Small intestine (tissue), 7 donors: ENCODE results near the gene CC2D1B. TPM values are rescaled to one million over a fixed set of nuclear protein-coding genes. Genes with fewer than 3 reads are reported as not detected.
"Not testable (repeated sequence)": the region's sequence is repeated elsewhere in the genome, so short reads cannot be mapped to it uniquely, and the experiment has no call there.

Source experiments
- DNase-seq, 2 donors: peaks; one replicate each; pipeline versions ENCODE4 v3.0.0 to v3.0.0-alpha.2; 2013
- FAIRE-seq: peaks from 2 replicates; lab custom pipeline; 2012; peaks lifted over from hg19 to GRCh38; lab: Jason Lieb, UNC
- H3K27ac ChIP-seq, 3 donors: one replicate each; pipeline ENCODE4 v1.5.1; 2013; ENCODE audit warnings: low read length in 2 of 3, mild to moderate bottlenecking in 2 of 3, control low read depth in 1 of 3, inconsistent platforms in 1 of 3, low read depth in 1 of 3, moderate library complexity in 1 of 3
- H3K27me3 ChIP-seq, 3 donors: one replicate each; pipeline ENCODE4 v1.6.1; 2013; ENCODE audit warnings: low read length in 3 of 3, inconsistent platforms in 1 of 3; ENCODE audit not compliant: control insufficient read depth in 3 of 3, insufficient read depth in 3 of 3
- H3K36me3 ChIP-seq, 3 donors: one replicate each; pipeline ENCODE4 v1.6.1; 2013; ENCODE audit warnings: low read length in 3 of 3, inconsistent platforms in 1 of 3, low read depth in 1 of 3, mild to moderate bottlenecking in 1 of 3, moderate library complexity in 1 of 3; ENCODE audit not compliant: control insufficient read depth in 3 of 3, insufficient read depth in 2 of 3
- H3K4me1 ChIP-seq, 3 donors: one replicate each; pipeline ENCODE4 v1.6.1; 2013; ENCODE audit warnings: low read length in 2 of 3, inconsistent platforms in 1 of 3, low read depth in 1 of 3, mild to moderate bottlenecking in 1 of 3, moderate library complexity in 1 of 3; ENCODE audit not compliant: control insufficient read depth in 3 of 3, insufficient read depth in 2 of 3
- H3K4me3 ChIP-seq, 3 donors: one replicate each; pipeline ENCODE4 v1.5.1; 2013; ENCODE audit warnings: low read length in 3 of 3, control low read depth in 1 of 3, inconsistent platforms in 1 of 3, low read depth in 1 of 3, mild to moderate bottlenecking in 1 of 3, moderate library complexity in 1 of 3
- H3K9me3 ChIP-seq, 2 donors: one replicate each; pipeline ENCODE4 v1.6.1; 2013; ENCODE audit warnings: low read depth in 1 of 2, low read length in 1 of 2; ENCODE audit not compliant: control insufficient read depth in 2 of 2, insufficient read depth in 1 of 2
- WGBS, 3 donors: extraction: QIAGEN DNeasy Blood & Tissue Kit; methylation state at CpG; one replicate each; pipeline ENCODE4 v1.1.7; 2013; 5-methylcytosine and 5-hydroxymethylcytosine counted together
- polyA plus RNA-seq, 4 donors: library from polyadenylated mRNA; stranded (reverse) in 3 of 4; unstranded in 1 of 4; fragments of 200-250 nt in 3 of 4; fragments of 120-200 nt in 1 of 4; gene quantifications; one replicate each; pipeline versions ENCODE4 v1.2.1 to v1.2.3, GENCODE V29; 2013
- donor health status: healthy with polysubstance abuse.
- donor health status: control.
- donor health status: control.
- donor health status: Bipolar disorder and iron deficiency.
- donor health status: healthy.

CC2D1B gene
- polyA plus RNA-seq, 4 donors, result 17.3 to 21.9 (median 18.3) TPM

DNA sequence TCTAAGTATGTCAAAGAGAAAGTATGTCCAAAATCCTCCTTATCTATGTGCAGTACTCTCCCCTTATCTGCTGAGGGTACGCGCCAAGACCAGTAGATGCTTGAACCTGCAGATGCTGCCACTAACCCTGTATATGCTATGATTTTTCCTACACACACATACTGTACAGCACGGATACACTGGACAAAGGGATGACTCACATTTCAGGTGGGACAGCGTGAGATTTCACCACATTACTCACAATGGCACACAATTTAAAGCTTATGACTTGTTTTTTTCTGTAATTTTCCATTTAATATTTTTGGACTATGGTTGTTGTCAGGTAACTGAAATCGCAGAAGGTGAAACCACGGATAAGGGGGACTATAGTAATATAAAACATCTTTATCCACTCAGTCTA, 34.1 kb upstream of the CC2D1B start:
- 89 to 96% (median 94%) methylated on average over 6 of the region's 6 CpGs for WGBS, 3 donors

DNA sequence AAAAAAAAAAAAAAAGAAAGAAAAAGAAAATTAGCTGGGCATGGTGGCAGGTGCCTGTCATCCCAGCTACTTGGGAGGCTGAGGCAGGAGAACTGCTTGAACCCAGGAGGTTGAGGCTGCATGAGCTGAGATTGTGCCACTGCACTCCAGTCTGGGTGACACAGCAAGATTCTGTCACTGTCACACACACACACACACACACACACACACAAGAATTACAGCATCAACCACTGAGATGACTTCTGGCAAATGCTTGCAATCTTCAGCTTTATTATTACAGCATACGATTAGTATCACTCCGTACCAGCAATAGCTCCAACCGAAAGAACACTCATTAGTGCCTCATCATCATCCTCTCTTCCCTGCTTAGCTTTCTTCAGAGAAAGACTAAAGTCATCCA, 33.6 kb upstream of the CC2D1B start:
- H3K4me3 ChIP-seq, result no peak overlapping the region
- DNase-seq (no peak), FAIRE-seq (no peak)
- 94 to 98% (median 96%) methylated on average over 3 of the region's 3 CpGs for WGBS, 3 donors
- peaks cover 0 to 5% (median 2%) of the 10 kb centered on the region in 3 donors for H3K36me3 ChIP-seq
- H3K9me3 ChIP-seq, result no peaks in the 10 kb centered on the region
- no peaks in the 10 kb centered on the region for H3K27me3 ChIP-seq
- no peak overlapping the region for H3K27ac ChIP-seq
- peaks cover 0 to 8% (median 4%) of the 10 kb centered on the region in 3 donors for H3K4me1 ChIP-seq

More for the DNA sequence above, 34.1 kb upstream of the CC2D1B start:
- H3K36me3 ChIP-seq, result peaks cover 0 to 3% (median 2%) of the 10 kb centered on the region in 3 donors
- no peaks in the 10 kb centered on the region for H3K27me3 ChIP-seq
- no peaks in the 10 kb centered on the region for H3K9me3 ChIP-seq
- no peak for FAIRE-seq
- peaks cover 0 to 8% (median 4%) of the 10 kb centered on the region in 3 donors for H3K4me1 ChIP-seq
- no peak overlapping the region for H3K4me3 ChIP-seq
- H3K27ac ChIP-seq, result no peak overlapping the region
- no peak for DNase-seq

DNA sequence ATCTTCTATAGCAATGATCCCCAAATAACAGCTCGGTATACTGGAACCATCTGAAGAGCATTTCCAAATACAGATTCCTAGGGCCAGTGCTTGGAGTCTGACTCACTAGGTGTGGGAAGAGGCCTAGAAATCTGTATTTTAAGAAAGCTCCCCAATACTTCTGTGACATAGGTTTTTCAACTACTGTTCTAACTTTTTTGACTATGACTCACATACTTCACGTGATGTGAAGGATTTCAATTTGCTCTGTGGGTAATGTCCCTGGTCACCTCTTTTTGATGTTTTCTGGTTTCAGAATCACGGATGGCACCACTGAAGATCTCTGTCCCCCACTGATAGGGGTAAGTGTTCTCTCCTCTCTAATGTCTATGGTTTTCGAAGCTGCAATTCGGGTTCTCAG, 27.2 kb upstream of the CC2D1B start:
- DNase-seq (no peak), FAIRE-seq (no peak)
- 91 to 95% (median 94%) methylated on average over 5 of the region's 5 CpGs for WGBS, 3 donors
- Histone ChIP-seq H3K9me3 (no peaks in the 10 kb centered on the region), H3K36me3 (peaks cover 0 to 10% (median 2%) of the 10 kb centered on the region in 3 donors), H3K27ac (no peak overlapping the region), H3K4me3 (no peak overlapping the region), H3K27me3 (no peaks in the 10 kb centered on the region), H3K4me1 (no peaks in the 10 kb centered on the region)

DNA sequence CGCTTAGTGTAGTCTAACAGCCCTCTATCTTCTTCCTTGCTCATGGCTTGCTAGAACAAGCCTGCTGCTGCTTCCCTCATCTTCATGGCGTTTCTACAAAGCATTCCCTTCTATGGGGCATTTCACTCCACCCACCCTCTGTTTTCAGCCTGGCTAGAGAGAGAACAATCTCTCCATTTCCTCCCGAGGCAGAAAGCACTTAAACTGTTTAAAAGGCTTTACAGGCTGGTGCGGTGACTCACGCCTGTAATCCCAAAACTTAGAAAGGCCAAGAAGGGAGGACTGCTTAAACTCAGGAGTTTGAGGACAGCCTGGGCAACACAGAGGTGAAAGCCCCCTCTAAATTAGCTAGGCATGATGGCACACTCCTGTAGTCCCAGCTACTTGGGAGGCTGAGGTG, 20.5 kb upstream of the CC2D1B start:
- 89 to 93% (median 91%) methylated on average over 5 of the region's 5 CpGs for WGBS, 3 donors
- Histone ChIP-seq H3K36me3 (peaks cover 0 to 29% (median 4%) of the 10 kb centered on the region in 3 donors), H3K9me3 (no peaks in the 10 kb centered on the region), H3K27me3 (no peaks in the 10 kb centered on the region), H3K4me1 (no peaks in the 10 kb centered on the region), H3K4me3 (no peak overlapping the region), H3K27ac (no peak overlapping the region)
- FAIRE-seq (no peak), DNase-seq (no peak)

DNA sequence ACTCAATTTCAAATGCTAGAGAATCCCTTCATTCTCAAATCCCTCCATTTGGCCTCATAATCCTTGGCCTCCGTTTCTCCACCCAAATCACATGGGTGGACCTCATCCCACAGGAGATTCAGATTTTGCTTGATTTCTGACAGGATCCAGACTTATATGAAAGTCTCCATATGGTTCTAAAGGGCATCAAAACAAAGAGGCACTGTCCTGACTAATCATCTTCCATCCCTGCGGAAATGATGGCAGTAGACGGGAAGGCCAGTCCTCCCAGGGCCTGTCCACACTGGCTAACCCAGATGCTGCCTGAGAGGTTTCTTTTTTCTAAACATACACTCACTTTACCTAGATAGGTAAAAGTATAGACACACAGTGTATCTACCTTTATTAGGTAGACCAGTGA, 19.4 kb upstream of the CC2D1B start:
- no peak for FAIRE-seq
- H3K4me1 ChIP-seq, result no peaks in the 10 kb centered on the region
- WGBS, 3 donors, result 94 to 96% (median 96%) methylated on average over 3 of the region's 3 CpGs

DNA sequence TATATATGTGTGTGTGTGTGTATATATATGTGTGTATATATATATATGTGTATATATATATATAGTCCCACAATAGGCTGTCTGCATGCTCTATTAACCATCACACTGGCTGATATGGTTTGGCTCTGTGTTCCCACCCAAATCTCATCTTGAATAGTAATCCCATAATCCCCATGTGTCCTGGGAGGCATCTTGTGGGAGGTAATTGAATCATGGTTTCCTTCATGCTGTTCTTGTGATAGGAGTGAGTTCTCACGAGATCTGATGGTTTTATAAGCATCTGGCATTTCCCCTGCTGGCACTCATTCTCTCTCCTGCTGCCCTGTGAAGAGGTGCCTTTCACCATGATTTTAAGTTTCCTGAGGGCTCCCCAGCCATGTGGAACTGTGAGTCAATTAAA, 3.8 kb upstream of the CC2D1B start:
- not testable (repeated sequence) for H3K27ac ChIP-seq, H3K4me3 ChIP-seq, FAIRE-seq, DNase-seq, H3K9me3 ChIP-seq, H3K27me3 ChIP-seq, H3K4me1 ChIP-seq
- H3K36me3 ChIP-seq, result peaks cover 0 to 12% (median 0%) of the 10 kb centered on the region in 3 donors
- WGBS, 3 donors, result 80 to 89% (median 86%) methylated on average over 1 of the region's 1 CpG

More for the DNA sequence above, 19.4 kb upstream of the CC2D1B start:
- Histone ChIP-seq H3K27ac (no peak overlapping the region), H3K36me3 (peaks cover 0 to 30% (median 6%) of the 10 kb centered on the region in 3 donors), H3K27me3 (no peaks in the 10 kb centered on the region), H3K4me3 (no peak overlapping the region), H3K9me3 (no peaks in the 10 kb centered on the region)
- no peak for DNase-seq

DNA sequence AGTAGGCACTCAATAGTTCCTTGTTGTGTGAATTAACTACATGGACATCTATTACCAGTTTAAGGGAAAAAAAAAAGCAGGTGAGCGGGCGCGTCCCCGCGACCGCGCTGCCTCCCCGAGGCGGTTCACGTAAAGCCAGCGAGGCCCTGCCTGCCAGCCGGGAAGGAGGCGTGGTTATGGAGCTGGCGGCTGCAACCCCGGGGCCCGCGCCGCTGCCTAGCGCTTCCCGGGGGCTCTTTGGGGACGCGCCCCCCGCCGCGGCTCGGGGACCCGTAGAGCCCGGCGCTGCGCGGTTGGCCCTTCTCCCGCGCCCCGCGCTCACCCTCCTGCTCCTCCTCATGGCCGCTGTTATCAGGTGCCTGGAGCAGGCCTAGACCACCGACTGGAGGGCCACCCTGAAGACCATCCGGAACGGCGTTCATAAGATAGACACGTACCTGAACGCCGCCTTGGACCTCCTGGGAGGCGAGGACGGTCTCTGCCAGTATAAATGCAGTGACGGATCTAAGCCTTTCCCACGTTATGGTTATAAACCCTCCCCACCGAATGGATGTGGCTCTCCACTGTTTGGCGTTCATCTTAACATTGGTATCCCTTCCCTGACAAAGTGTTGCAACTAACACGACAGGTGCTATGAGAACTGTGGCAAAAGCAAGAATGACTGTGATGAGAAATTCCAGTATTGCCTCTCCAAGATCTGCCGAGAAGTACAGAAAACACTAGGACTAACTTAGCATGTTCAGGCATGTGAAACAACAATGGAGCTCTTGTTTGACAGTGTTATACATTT, 2.6 kb upstream of the CC2D1B start:
- H3K27ac ChIP-seq, result peak overlapping the region in 1 of 3 donors; percentile 71
- no peaks in the 10 kb centered on the region for H3K9me3 ChIP-seq
- FAIRE-seq (no peak), DNase-seq (peak; percentile 68 to 86)
- H3K36me3 ChIP-seq, result peaks cover 0 to 15% (median 0%) of the 10 kb centered on the region in 3 donors
- peak overlapping the region; percentile 3 to 65 (median 34) for H3K4me3 ChIP-seq
- 3 to 7% (median 7%) methylated on average over 40 to 51 of the region's 51 CpGs for WGBS, 3 donors
- H3K27me3 ChIP-seq, result no peaks in the 10 kb centered on the region
- peaks cover 0 to 10% (median 4%) of the 10 kb centered on the region in 3 donors for H3K4me1 ChIP-seq

DNA sequence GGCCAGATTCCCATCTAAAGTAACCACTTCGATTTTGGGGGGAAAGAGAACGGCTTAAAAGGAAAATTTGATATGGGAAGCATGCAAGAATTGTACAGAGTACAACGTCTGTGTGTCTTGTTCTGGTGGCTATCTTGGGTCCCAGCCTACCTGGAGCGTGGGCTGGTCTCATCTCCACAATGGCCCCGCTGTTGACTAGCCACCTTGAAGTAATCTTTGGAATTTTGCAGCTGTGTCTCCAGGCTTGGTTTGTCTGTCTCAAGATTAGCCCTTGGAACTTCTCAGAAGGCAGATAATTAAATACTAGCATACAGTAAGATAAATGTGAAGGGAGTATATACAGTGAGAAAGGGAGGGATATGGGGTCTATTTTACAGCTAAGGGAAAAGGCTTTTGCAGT, 1.3 kb upstream of the CC2D1B start:
- DNase-seq (no peak), FAIRE-seq (no peak)

More for the DNA sequence above, 1.3 kb upstream of the CC2D1B start:
- Histone ChIP-seq H3K27me3 (no peaks in the 10 kb centered on the region), H3K4me1 (peaks cover 0 to 10% (median 4%) of the 10 kb centered on the region in 3 donors), H3K36me3 (peaks cover 0 to 13% (median 3%) of the 10 kb centered on the region in 3 donors), H3K9me3 (no peaks in the 10 kb centered on the region), H3K27ac (no peak overlapping the region), H3K4me3 (no peak overlapping the region)
- 93 to 95% (median 94%) methylated on average over 5 of the region's 5 CpGs for WGBS, 3 donors
